HUES6 (cell line): ENCODE data around the gene LRRC1.

Experiments used
- H3K27ac ChIP-seq: 2 replicates; pipeline ENCODE4 v1.7.0; 2013; ENCODE audit warnings: low read depth, mild to moderate bottlenecking, low read length, inconsistent platforms
- H3K27me3 ChIP-seq: 2 replicates; pipeline ENCODE4 v1.6.1; 2013; ENCODE audit warnings: low read length; ENCODE audit not compliant: control insufficient read depth, insufficient read depth
- H3K36me3 ChIP-seq: 2 replicates; pipeline ENCODE4 v1.6.1; 2013; ENCODE audit warnings: low read length; ENCODE audit not compliant: control insufficient read depth, insufficient read depth
- H3K4me1 ChIP-seq: 2 replicates; pipeline ENCODE4 v1.6.1; 2013; ENCODE audit warnings: low read length; ENCODE audit not compliant: control insufficient read depth, insufficient read depth
- H3K4me3 ChIP-seq: 2 replicates; pipeline ENCODE4 v1.5.1; 2013; ENCODE audit warnings: low read depth, low read length
- H3K9ac ChIP-seq: one replicate; pipeline ENCODE4 v1.6.1; 2013; ENCODE audit warnings: mild to moderate bottlenecking, low read length
- H3K9me3 ChIP-seq: 2 replicates; pipeline ENCODE4 v1.6.1; 2013; ENCODE audit warnings: low read depth, low read length; ENCODE audit not compliant: control insufficient read depth, insufficient read depth

LRRC1 gene

GRCh38 chr6:53916804-53917463, 122.1 kb downstream of the LRRC1 start:
- H3K9ac ChIP-seq = no peak overlapping the region
- no peaks in the 10 kb centered on the region for H3K27me3 ChIP-seq
- H3K9me3 ChIP-seq = no peaks in the 10 kb centered on the region
- peaks cover 14% of the 10 kb centered on the region for H3K4me1 ChIP-seq
- H3K27ac ChIP-seq = no peak overlapping the region
- H3K36me3 ChIP-seq = peaks cover 8% of the 10 kb centered on the region; the same call in 1 of the 2 replicates
- H3K4me3 ChIP-seq = no peak overlapping the region

- peaks cover 8% of the 10 kb centered on the region; the same call in 1 of the 2 replicates for H3K36me3 ChIP-seq
- no peak overlapping the region for H3K4me3 ChIP-seq
- no peaks in the 10 kb centered on the region for H3K9me3 ChIP-seq
- no peak overlapping the region for H3K27ac ChIP-seq
- no peaks in the 10 kb centered on the region for H3K27me3 ChIP-seq
- peaks cover 18% of the 10 kb centered on the region for H3K4me1 ChIP-seq
- no peak overlapping the region for H3K9ac ChIP-seq
These were observed 122.6 kb downstream of the LRRC1 start for GRCh38 chr6:53917464-53917842.

GRCh38 chr6:53918854-53919510, 124.2 kb downstream of the LRRC1 start:
- H3K27ac ChIP-seq = no peak overlapping the region
- no peak overlapping the region for H3K4me3 ChIP-seq
- no peaks in the 10 kb centered on the region for H3K9me3 ChIP-seq
- H3K36me3 ChIP-seq = 0 out of 2 replicates have a peak, but pooled peaks cover 5% of the 10 kb centered on the region
- H3K9ac ChIP-seq = no peak overlapping the region
- peaks cover 27% of the 10 kb centered on the region for H3K4me1 ChIP-seq
- no peaks in the 10 kb centered on the region for H3K27me3 ChIP-seq

- Histone ChIP-seq H3K36me3 (0 out of 2 replicates have a peak, but pooled peaks cover 3% of the 10 kb centered on the region), H3K27me3 (no peaks in the 10 kb centered on the region), H3K27ac (no peak overlapping the region), H3K9ac (no peak overlapping the region), H3K4me3 (no peak overlapping the region), H3K9me3 (no peaks in the 10 kb centered on the region), H3K4me1 (peaks cover 26% of the 10 kb centered on the region)
These were observed 125.1 kb downstream of the LRRC1 start for GRCh38 chr6:53919881-53920360.

- no peaks in the 10 kb centered on the region for H3K27me3 ChIP-seq
- H3K4me1 ChIP-seq = peaks cover 23% of the 10 kb centered on the region
- H3K27ac ChIP-seq = no peak overlapping the region
- no peak overlapping the region for H3K4me3 ChIP-seq
- no peak overlapping the region for H3K9ac ChIP-seq
- no peaks in the 10 kb centered on the region for H3K9me3 ChIP-seq
- H3K36me3 ChIP-seq = 0 out of 2 replicates have a peak, but pooled peaks cover 3% of the 10 kb centered on the region
These were observed 126.1 kb downstream of the LRRC1 start for GRCh38 chr6:53920881-53921280.

- Histone ChIP-seq H3K9me3 (no peaks in the 10 kb centered on the region), H3K27me3 (no peaks in the 10 kb centered on the region), H3K36me3 (0 out of 2 replicates have a peak, but pooled peaks cover 3% of the 10 kb centered on the region), H3K27ac (no peak overlapping the region), H3K4me1 (peaks cover 23% of the 10 kb centered on the region), H3K4me3 (no peak overlapping the region), H3K9ac (no peak overlapping the region)
These were observed 126.8 kb downstream of the LRRC1 start for GRCh38 chr6:53921639-53922038.

- 0 out of 2 replicates have a peak, but pooled peaks cover 3% of the 10 kb centered on the region for H3K36me3 ChIP-seq
- H3K9ac ChIP-seq = no peak overlapping the region
- H3K27me3 ChIP-seq = no peaks in the 10 kb centered on the region
These were observed 127.8 kb downstream of the LRRC1 start for GRCh38 chr6:53922539-53922981.

GRCh38 chr6:53924277-53924676, 129.5 kb downstream of the LRRC1 start:
- no peak overlapping the region for H3K27ac ChIP-seq
- 0 out of 2 replicates have a peak, but pooled peaks cover 3% of the 10 kb centered on the region for H3K36me3 ChIP-seq
- no peak overlapping the region for H3K9ac ChIP-seq
- no peaks in the 10 kb centered on the region for H3K27me3 ChIP-seq
- no peak overlapping the region for H3K4me3 ChIP-seq
- peaks cover 23% of the 10 kb centered on the region for H3K4me1 ChIP-seq
- H3K9me3 ChIP-seq = peaks cover 3% of the 10 kb centered on the region; the same call in 1 of the 2 replicates

More at GRCh38 chr6:53922539-53922981, 127.8 kb downstream of the LRRC1 start:
- Histone ChIP-seq H3K9me3 (no peaks in the 10 kb centered on the region), H3K27ac (no peak overlapping the region), H3K4me1 (peaks cover 23% of the 10 kb centered on the region), H3K4me3 (no peak overlapping the region)

GRCh38 chr6:53924821-53925422, 130.1 kb downstream of the LRRC1 start:
- H3K4me3 ChIP-seq = no peak overlapping the region
- H3K36me3 ChIP-seq = no peaks in the 10 kb centered on the region
- H3K4me1 ChIP-seq = peaks cover 18% of the 10 kb centered on the region
- peaks cover 3% of the 10 kb centered on the region; the same call in 1 of the 2 replicates for H3K9me3 ChIP-seq
- H3K27me3 ChIP-seq = no peaks in the 10 kb centered on the region
- H3K9ac ChIP-seq = no peak overlapping the region
- H3K27ac ChIP-seq = no peak overlapping the region

- Histone ChIP-seq H3K27ac (no peak overlapping the region), H3K9me3 (peaks cover 3% of the 10 kb centered on the region; the same call in 1 of the 2 replicates), H3K36me3 (no peaks in the 10 kb centered on the region), H3K27me3 (no peaks in the 10 kb centered on the region), H3K4me3 (no peak overlapping the region), H3K4me1 (peaks cover 18% of the 10 kb centered on the region), H3K9ac (no peak overlapping the region)
These were observed 131.1 kb downstream of the LRRC1 start for GRCh38 chr6:53925891-53926290.

- H3K4me1 ChIP-seq = peaks cover 17% of the 10 kb centered on the region
- no peaks in the 10 kb centered on the region for H3K36me3 ChIP-seq
- no peak overlapping the region for H3K27ac ChIP-seq
- H3K27me3 ChIP-seq = no peaks in the 10 kb centered on the region
- peaks cover 3% of the 10 kb centered on the region; the same call in 1 of the 2 replicates for H3K9me3 ChIP-seq
- no peak overlapping the region for H3K9ac ChIP-seq
- H3K4me3 ChIP-seq = no peak overlapping the region
These were observed 131.7 kb downstream of the LRRC1 start for GRCh38 chr6:53926505-53926904.
